Ishikawa (cell line): ENCODE measurements around the gene SLC49A4.

Source experiments
- CEBPB ChIP-seq: IDR thresholded peaks from 2 replicates; pipeline ENCODE4 v1.6.1; 2012
- CREB1 ChIP-seq: IDR thresholded peaks from 2 replicates; pipeline ENCODE4 v1.6.1; 2012; ENCODE audit warnings: low read depth
- EGR1 ChIP-seq: IDR thresholded peaks from 2 replicates; pipeline ENCODE4 v1.6.1; 2012
- EP300 ChIP-seq: IDR thresholded peaks from 2 replicates; pipeline ENCODE4 v1.6.1; 2012; ENCODE audit warnings: borderline replicate concordance
- FOXM1 ChIP-seq: IDR thresholded peaks from 2 replicates; pipeline ENCODE4 v1.6.1; 2012; ENCODE audit warnings: low read depth, borderline replicate concordance
- NFIC ChIP-seq: IDR thresholded peaks from 2 replicates; pipeline ENCODE4 v1.6.1; 2012
- RAD21 ChIP-seq: IDR thresholded peaks from 2 replicates; pipeline ENCODE4 v1.6.1; 2012; ENCODE audit warnings: low read depth
- TAF1 ChIP-seq: IDR thresholded peaks from 2 replicates; pipeline ENCODE4 v1.6.1; 2012; ENCODE audit warnings: low read depth, mild to moderate bottlenecking
- TCF12 ChIP-seq: IDR thresholded peaks from 2 replicates; pipeline ENCODE4 v1.6.1; 2012; ENCODE audit warnings: low read depth
- TEAD4 ChIP-seq: IDR thresholded peaks from 2 replicates; pipeline ENCODE4 v1.6.1; 2012
- YY1 ChIP-seq: IDR thresholded peaks from 2 replicates; pipeline ENCODE4 v1.6.1; 2012; ENCODE audit warnings: low read depth
- ZBTB7A ChIP-seq: IDR thresholded peaks from 2 replicates; pipeline ENCODE4 v1.6.1; 2012; ENCODE audit warnings: low read depth
- TF ChIP-seq, protein P1 (sequence below): IDR thresholded peaks from 2 replicates; pipeline ENCODE4 v1.6.1; 2012
- TF ChIP-seq, protein P2 (sequence below): IDR thresholded peaks from 2 replicates; pipeline ENCODE4 v1.6.1; 2012; ENCODE audit warnings: low read depth, mild to moderate bottlenecking
- TF ChIP-seq, protein P3 (sequence below): IDR thresholded peaks from 2 replicates; pipeline ENCODE4 v1.6.1; 2012

The SLC49A4 gene

DNA sequence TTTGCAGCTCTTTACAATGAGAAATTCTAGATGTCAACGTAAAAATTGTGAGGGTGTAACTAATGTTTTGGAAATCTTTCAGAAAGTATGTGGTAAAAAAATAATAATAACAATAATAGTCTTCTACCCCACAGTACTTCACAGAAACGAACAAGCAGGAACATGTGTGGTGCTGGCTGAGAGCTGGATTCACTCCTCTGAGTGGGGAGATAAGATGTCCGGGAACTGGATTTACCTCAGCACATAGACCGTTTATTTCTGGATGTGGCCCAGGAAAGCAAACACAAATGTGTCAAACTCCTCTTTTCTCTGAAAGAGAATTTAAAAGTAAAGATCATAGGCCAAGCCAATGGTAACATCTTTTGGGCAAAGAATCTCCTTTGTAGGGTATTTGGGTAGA, 103.4 kb downstream of the SLC49A4 start:
- TF ChIP-seq CEBPB (no peak), YY1 (no peak), TCF12 (no peak), ZBTB7A (no peak), EP300 (no peak), RAD21 (no peak), TAF1 (no peak)
- TF ChIP-seq, protein P1, sequence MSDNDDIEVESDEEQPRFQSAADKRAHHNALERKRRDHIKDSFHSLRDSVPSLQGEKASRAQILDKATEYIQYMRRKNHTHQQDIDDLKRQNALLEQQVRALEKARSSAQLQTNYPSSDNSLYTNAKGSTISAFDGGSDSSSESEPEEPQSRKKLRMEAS = no peak
- TF ChIP-seq, protein P2, sequence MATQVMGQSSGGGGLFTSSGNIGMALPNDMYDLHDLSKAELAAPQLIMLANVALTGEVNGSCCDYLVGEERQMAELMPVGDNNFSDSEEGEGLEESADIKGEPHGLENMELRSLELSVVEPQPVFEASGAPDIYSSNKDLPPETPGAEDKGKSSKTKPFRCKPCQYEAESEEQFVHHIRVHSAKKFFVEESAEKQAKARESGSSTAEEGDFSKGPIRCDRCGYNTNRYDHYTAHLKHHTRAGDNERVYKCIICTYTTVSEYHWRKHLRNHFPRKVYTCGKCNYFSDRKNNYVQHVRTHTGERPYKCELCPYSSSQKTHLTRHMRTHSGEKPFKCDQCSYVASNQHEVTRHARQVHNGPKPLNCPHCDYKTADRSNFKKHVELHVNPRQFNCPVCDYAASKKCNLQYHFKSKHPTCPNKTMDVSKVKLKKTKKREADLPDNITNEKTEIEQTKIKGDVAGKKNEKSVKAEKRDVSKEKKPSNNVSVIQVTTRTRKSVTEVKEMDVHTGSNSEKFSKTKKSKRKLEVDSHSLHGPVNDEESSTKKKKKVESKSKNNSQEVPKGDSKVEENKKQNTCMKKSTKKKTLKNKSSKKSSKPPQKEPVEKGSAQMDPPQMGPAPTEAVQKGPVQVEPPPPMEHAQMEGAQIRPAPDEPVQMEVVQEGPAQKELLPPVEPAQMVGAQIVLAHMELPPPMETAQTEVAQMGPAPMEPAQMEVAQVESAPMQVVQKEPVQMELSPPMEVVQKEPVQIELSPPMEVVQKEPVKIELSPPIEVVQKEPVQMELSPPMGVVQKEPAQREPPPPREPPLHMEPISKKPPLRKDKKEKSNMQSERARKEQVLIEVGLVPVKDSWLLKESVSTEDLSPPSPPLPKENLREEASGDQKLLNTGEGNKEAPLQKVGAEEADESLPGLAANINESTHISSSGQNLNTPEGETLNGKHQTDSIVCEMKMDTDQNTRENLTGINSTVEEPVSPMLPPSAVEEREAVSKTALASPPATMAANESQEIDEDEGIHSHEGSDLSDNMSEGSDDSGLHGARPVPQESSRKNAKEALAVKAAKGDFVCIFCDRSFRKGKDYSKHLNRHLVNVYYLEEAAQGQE = no peak
- TF ChIP-seq, protein P3, sequence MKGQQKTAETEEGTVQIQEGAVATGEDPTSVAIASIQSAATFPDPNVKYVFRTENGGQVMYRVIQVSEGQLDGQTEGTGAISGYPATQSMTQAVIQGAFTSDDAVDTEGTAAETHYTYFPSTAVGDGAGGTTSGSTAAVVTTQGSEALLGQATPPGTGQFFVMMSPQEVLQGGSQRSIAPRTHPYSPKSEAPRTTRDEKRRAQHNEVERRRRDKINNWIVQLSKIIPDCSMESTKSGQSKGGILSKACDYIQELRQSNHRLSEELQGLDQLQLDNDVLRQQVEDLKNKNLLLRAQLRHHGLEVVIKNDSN = no peak

DNA sequence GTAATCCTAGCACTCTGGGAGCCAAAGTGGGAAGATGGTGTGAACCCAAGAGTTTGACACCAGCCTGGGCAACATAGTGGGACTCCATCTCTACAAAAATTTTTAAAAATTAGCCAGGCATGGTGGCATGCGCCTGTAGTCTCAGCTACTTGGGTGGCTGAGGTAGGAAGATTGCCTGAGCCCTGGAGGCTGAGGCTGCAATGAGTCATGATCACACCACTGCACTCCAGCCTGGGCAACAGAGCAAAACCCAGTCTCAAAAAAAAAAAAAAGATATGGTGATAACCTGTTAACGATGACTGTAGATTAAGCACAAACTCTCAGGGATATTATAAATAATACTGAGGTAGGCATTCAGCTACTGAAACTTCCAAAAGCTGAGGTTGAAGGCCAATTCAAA, 107.5 kb downstream of the SLC49A4 start:
- TF ChIP-seq TEAD4 (no peak), YY1 (no peak), TAF1 (no peak), EGR1 (no peak), EP300 (no peak), CEBPB (no peak), ZBTB7A (no peak), FOXM1 (no peak), RAD21 (no peak), NFIC (no peak), TCF12 (no peak)
- TF ChIP-seq, protein P3 = no peak
- TF ChIP-seq, protein P2 = no peak

DNA sequence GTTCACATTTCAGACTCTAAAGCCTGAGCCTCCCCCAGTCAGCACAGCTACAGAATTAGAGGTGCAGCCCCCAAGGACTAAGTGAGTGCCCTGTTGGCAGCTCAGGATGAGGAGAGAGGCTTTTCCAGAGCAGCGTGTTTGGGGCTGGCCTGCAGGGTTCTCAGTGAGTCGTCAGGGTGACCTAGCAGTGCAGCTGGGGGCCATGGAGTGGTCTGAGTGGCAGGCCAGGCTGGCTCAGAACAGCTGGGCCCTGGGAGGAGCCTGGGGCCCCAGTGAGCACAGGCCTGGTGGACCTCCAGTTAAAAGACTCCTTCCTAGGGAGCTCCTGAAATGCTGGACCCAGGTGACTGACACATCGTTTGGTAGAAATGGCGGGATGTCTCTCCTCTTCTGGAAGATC, 108.3 kb downstream of the SLC49A4 start:
- no peak for TF ChIP-seq RAD21
- TF ChIP-seq ZBTB7A = no peak
- TF ChIP-seq, protein P1 = no peak
- no peak for TF ChIP-seq TAF1
- TF ChIP-seq FOXM1 = no peak
- TF ChIP-seq CREB1 = no peak
- TF ChIP-seq YY1 = no peak
- TF ChIP-seq, protein P3 = no peak
- no peak for TF ChIP-seq EP300
- TF ChIP-seq TEAD4 = no peak
- no peak for TF ChIP-seq NFIC
- no peak for TF ChIP-seq CEBPB
- TF ChIP-seq, protein P2 = no peak
- no peak for TF ChIP-seq EGR1
- no peak for TF ChIP-seq TCF12

DNA sequence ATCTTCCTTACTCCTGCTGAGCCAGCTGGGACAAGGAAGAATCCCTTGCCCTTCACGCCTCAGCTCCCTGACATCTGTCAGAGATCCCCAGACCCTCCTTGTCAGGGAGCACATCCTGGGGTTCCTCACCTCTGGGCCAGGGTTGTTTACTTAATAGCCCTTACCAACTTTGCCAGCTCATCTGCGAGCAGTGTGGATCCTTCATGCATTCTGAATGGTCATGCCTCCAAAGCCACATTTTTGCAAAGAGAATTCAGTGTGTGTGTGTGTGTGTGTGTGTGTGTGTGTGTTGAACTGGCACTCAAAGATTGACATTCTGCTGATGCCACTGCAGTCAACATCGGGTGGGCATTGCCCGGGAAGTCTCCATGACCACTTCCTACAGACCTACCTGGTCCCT, 112.6 kb downstream of the SLC49A4 start:
- TF ChIP-seq TAF1 (no peak), RAD21 (no peak), EP300 (no peak), CEBPB (no peak), EGR1 (no peak), TEAD4 (no peak), CREB1 (no peak), NFIC (no peak), YY1 (no peak), ZBTB7A (no peak), FOXM1 (no peak), TCF12 (no peak)
- TF ChIP-seq, protein P3 = no peak
- TF ChIP-seq, protein P2 = no peak
- TF ChIP-seq, protein P1 = no peak
